Keratinocyte (primary cell): ENCODE data around the gene FBLN1. TPM values are rescaled to one million over a fixed set of nuclear protein-coding genes. Genes with fewer than 3 reads are reported as not detected.

Experiments used
- DNase-seq: peaks from one replicate; pipeline ENCODE4 v3.0.0-alpha.2; 2011; ENCODE audit warnings: low read depth, missing footprints, low spot score
- FAIRE-seq: peaks from 2 replicates; lab custom pipeline; 2011; peaks lifted over from hg19 to GRCh38; lab: Jason Lieb, UNC
- H2AFZ ChIP-seq: 2 replicates; pipeline ENCODE4 v1.6.0; 2012; ENCODE audit warnings: low read length, control low read depth, inconsistent platforms; ENCODE audit not compliant: control insufficient read depth
- H3K27ac ChIP-seq: 2 replicates; pipeline ENCODE4 v1.5.1; 2011; ENCODE audit warnings: low read length; ENCODE audit not compliant: control insufficient read depth, insufficient read depth
- H3K27me3 ChIP-seq: 3 replicates; pipeline ENCODE4 v1.6.0; 2011; ENCODE audit warnings: low read length; ENCODE audit not compliant: control insufficient read depth, insufficient read depth; ENCODE audit errors: extremely low read depth
- H3K36me3 ChIP-seq, 2 experiments: 2 replicates in 1 of 2; 3 replicates in 1 of 2; pipeline ENCODE4 v1.5.1; 2011; ENCODE audit warnings: low read length in 2 of 2, mild to moderate bottlenecking in 1 of 2; ENCODE audit not compliant: control insufficient read depth in 2 of 2, insufficient read depth in 2 of 2; ENCODE audit errors: extremely low read depth in 1 of 2
- H3K4me1 ChIP-seq: 3 replicates; pipeline ENCODE4 v1.5.1; 2011; ENCODE audit warnings: low read length; ENCODE audit not compliant: control insufficient read depth, insufficient read depth; ENCODE audit errors: extremely low read depth
- H3K4me2 ChIP-seq: 3 replicates; pipeline ENCODE4 v1.6.0; 2011; ENCODE audit warnings: low read depth, low read length; ENCODE audit not compliant: control insufficient read depth, insufficient read depth; ENCODE audit errors: extremely low read depth
- H3K4me3 ChIP-seq, 3 experiments: fragments of 200-600 bp in 1 of 3; sonication (generic) in 1 of 3; 2 replicates in 2 of 3; 3 replicates in 1 of 3; pipeline ENCODE4 v1.5.1; 2011 to 2016; ENCODE audit warnings: low read length in 3 of 3, mild to moderate bottlenecking in 3 of 3, control low read depth in 2 of 3, inconsistent platforms in 1 of 3, low read depth in 1 of 3, mixed read lengths in 1 of 3, mixed run types in 1 of 3, moderate library complexity in 1 of 3; ENCODE audit not compliant: control insufficient read depth in 2 of 3, insufficient read depth in 2 of 3; ENCODE audit errors: extremely low read depth in 1 of 3
- H3K79me2 ChIP-seq: 2 replicates; pipeline ENCODE4 v1.6.0; 2012; ENCODE audit warnings: low read length; ENCODE audit not compliant: control insufficient read depth, insufficient read depth
- H3K9ac ChIP-seq: 3 replicates; pipeline ENCODE4 v1.6.0; 2011; ENCODE audit warnings: low read length; ENCODE audit not compliant: control insufficient read depth, insufficient read depth; ENCODE audit errors: extremely low read depth
- H3K9me1 ChIP-seq: 3 replicates; pipeline ENCODE4 v1.6.0; 2011; ENCODE audit warnings: low read length; ENCODE audit not compliant: control insufficient read depth, insufficient read depth; ENCODE audit errors: extremely low read depth
- H3K9me3 ChIP-seq: 2 replicates; pipeline ENCODE4 v1.5.1; 2012; ENCODE audit warnings: low read depth, low read length; ENCODE audit not compliant: control insufficient read depth
- H4K20me1 ChIP-seq: 3 replicates; pipeline ENCODE4 v1.6.0; 2011; ENCODE audit warnings: low read length; ENCODE audit not compliant: control insufficient read depth, insufficient read depth; ENCODE audit errors: extremely low read depth
- CTCF ChIP-seq, 3 experiments: IDR thresholded peaks in 1 of 3; conservative IDR thresholded peaks in 1 of 3; optimal IDR thresholded peaks in 1 of 3; 2 replicates in 2 of 3; 3 replicates in 1 of 3; pipeline versions ENCODE3 to v1.5.1; 2011; ENCODE audit warnings: low read length in 3 of 3, mild to moderate bottlenecking in 3 of 3, moderate library complexity in 2 of 3, control low read depth in 1 of 3, inconsistent platforms in 1 of 3; ENCODE audit not compliant: insufficient read depth in 2 of 3; ENCODE audit errors: extremely low read depth in 1 of 3
- EZH2 ChIP-seq: IDR thresholded peaks from one replicate; pipeline ENCODE4 v1.6.1; 2012; ENCODE audit warnings: inconsistent platforms, mild to moderate bottlenecking, low read length, moderate library complexity
- dilution Hi-C: fragments of 300-500 bp; cut with MboI; formaldehyde crosslinking; loops from one replicate; pipeline ENCODE4 v1.7.0; 2020; ENCODE audit warnings: low sequenced_read_pairs; ENCODE audit not compliant: extremely low pct_ligation_motif_present
- polyA plus RNA-seq, 5 experiments: library from polyadenylated mRNA; depleted of rRNA in 3 of 5; stranded (reverse) in 3 of 5; stranded (forward) in 1 of 5; unstranded in 1 of 5; fragments of >200 nt; gene quantifications; 1 replicate in 1 of 5; 2 replicates in 3 of 5; 3 replicates in 1 of 5; pipeline versions ENCODE4 v1.2.1 to v1.2.3, GENCODE V29; 2011 to 2012; ENCODE audit warnings: missing spikeins in 2 of 5, low read depth in 1 of 5, low replicate concordance in 1 of 5

Gene FBLN1
- polyA plus RNA-seq, 1 donor (not counting 4 experiments of a cell fraction or from before 2014, with no cell fraction given) = 13.7 TPM

- Histone ChIP-seq H3K4me3 (peak overlapping the region in 1 of 3 experiments; percentile 57), H3K4me1 (peaks cover 53% of the 10 kb centered on the region), H3K9me1 (no peaks in the 10 kb centered on the region), H3K36me3 (peaks cover 0 to 4% of the 10 kb centered on the region in 2 experiments), H3K79me2 (no peaks in the 10 kb centered on the region), H3K4me2 (peak overlapping the region; percentile 82), H4K20me1 (no peaks in the 10 kb centered on the region), H3K9me3 (no peaks in the 10 kb centered on the region), H3K27me3 (no peaks in the 10 kb centered on the region), H3K27ac (peak overlapping the region; percentile 52), H3K9ac (peak overlapping the region; percentile 13), H2AFZ (peak overlapping the region; percentile 90)
- no peak for DNase-seq
- TF ChIP-seq CTCF (optimal IDR thresholded peaks at IDR 0.05 in 1 of 3, IDR thresholded peaks at IDR 0.05 in 1 of 3, conservative IDR thresholded peaks at IDR 0.05 in 1 of 3; ENCODE audit: extremely low read depth in 1 of 3, insufficient read depth in 2 of 3, low read length in 3 of 3) (peak; percentile 97 to 99 (median 98)), EZH2 (no peak)
- FAIRE-seq = peak; percentile 92
- dilution Hi-C loops = no loop called here
Measured at GRCh38 chr22:45553351-45554039, 50.8 kb downstream of the FBLN1 start.

GRCh38 chr22:45554040-45554406, 51.3 kb downstream of the FBLN1 start:
- Histone ChIP-seq H3K27ac (peak overlapping the region; percentile 52), H3K9me1 (no peaks in the 10 kb centered on the region), H2AFZ (peak overlapping the region; percentile 90), H4K20me1 (no peaks in the 10 kb centered on the region), H3K9me3 (no peaks in the 10 kb centered on the region), H3K4me1 (peaks cover 49% of the 10 kb centered on the region), H3K9ac (peak overlapping the region; percentile 13), H3K79me2 (no peaks in the 10 kb centered on the region), H3K27me3 (no peaks in the 10 kb centered on the region), H3K36me3 (peaks cover 0 to 4% of the 10 kb centered on the region in 2 experiments), H3K4me3 (peak overlapping the region in 1 of 3 experiments; percentile 57), H3K4me2 (peak overlapping the region; percentile 82)
- TF ChIP-seq CTCF (optimal IDR thresholded peaks at IDR 0.05 in 1 of 3, IDR thresholded peaks at IDR 0.05 in 1 of 3, conservative IDR thresholded peaks at IDR 0.05 in 1 of 3; ENCODE audit: extremely low read depth in 1 of 3, insufficient read depth in 2 of 3, low read length in 3 of 3) (no peak), EZH2 (no peak)
- FAIRE-seq (no peak), DNase-seq (no peak)
- dilution Hi-C loops = no loop called here
